GM12873 (cell line): ENCODE measurements around the gene BMP10.

Experiments
- TF ChIP-seq, protein P1 (sequence below): IDR thresholded peaks from 2 replicates; pipeline ENCODE4 v1.5.1; 2012; ENCODE audit warnings: low read depth, mild to moderate bottlenecking, moderate library complexity, low read length, control low read depth; ENCODE audit not compliant: insufficient read depth; ENCODE audit errors: missing control alignments

The BMP10 gene

DNA sequence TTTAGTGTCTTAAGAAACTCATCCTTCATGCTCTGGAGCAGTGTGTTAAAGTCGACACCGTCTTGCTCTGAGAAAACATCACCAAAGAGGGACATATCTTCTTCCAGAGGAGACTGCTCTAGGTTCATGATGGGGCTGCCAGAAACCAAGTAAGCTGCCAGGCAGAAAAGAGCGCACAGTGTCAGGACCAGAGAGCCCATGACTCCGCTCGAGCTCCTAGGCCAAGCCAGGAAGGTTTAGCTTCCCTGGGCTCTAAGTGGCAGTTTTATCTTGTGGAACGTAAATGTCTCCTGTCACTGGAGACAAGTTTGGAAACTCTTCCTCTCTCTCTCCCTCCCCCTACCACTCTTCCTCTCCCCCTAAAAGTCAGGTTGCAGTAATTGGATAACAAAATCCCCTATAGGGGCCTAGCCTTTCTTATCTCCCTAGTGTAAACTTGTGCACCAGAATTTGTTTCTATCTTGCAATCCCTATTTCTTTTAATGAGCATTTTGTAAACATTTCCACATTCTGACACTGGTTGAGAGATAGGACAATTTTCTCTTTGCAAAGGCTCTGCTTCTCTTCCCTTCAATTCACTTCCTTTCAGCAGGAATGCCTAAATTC, at the start of gene BMP10:
Gene BMP10 (minus strand): TSS at position 239 of the 606 bp plus-strand sequence. CDS start 39 bp downstream, at position 200.
- TF ChIP-seq, protein P1, sequence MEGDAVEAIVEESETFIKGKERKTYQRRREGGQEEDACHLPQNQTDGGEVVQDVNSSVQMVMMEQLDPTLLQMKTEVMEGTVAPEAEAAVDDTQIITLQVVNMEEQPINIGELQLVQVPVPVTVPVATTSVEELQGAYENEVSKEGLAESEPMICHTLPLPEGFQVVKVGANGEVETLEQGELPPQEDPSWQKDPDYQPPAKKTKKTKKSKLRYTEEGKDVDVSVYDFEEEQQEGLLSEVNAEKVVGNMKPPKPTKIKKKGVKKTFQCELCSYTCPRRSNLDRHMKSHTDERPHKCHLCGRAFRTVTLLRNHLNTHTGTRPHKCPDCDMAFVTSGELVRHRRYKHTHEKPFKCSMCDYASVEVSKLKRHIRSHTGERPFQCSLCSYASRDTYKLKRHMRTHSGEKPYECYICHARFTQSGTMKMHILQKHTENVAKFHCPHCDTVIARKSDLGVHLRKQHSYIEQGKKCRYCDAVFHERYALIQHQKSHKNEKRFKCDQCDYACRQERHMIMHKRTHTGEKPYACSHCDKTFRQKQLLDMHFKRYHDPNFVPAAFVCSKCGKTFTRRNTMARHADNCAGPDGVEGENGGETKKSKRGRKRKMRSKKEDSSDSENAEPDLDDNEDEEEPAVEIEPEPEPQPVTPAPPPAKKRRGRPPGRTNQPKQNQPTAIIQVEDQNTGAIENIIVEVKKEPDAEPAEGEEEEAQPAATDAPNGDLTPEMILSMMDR = no peak

GRCh38 chr2:68920481-68921170, 49.4 kb upstream of the BMP10 start:
- TF ChIP-seq, protein P1 = no peak

DNA sequence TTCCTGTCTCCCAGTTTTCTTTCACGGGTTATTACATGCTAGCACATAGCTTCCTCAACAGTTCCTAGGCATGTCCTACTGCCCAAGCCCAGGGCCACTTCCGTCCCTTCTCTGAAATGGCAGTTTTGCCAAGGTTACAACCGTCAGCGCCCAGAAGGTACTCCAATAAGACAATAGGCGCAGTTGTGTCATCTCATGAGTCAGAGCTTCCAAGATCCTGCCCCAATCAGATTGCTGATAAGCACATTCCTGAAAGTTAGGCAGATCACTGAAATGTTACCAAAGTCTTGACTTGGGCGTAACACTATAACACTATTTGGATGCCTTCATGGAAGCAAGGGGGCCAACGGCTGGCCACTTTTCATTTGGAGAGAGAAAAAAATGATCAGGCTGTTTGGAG, 47.3 kb upstream of the BMP10 start:
- TF ChIP-seq, protein P1 = no peak

- TF ChIP-seq, protein P1 = no peak
Measured at GRCh38 chr2:68917034-68917718, 46.0 kb upstream of the BMP10 start.

GRCh38 chr2:68916226-68916625, 45.0 kb upstream of the BMP10 start:
- TF ChIP-seq, protein P1 = no peak

DNA sequence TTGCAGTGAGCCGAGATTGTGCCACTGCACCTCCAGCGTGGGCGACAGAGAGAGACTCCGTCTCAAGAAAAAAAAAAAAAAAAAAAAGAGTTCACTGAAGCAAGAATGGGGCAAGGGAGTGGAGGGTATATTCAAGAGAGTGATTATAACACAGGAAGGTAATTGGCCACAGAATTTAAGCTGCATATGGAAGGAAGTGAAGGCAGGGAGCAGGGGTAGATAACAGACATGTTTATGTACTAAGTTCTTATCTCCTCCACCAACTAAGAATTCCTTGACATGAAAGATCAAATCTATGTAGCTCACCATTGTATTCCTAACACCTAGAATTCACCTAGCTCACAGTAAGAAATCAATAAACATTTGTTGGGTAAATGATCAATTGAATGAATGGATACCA, 44.2 kb upstream of the BMP10 start:
- TF ChIP-seq, protein P1 = no peak

DNA sequence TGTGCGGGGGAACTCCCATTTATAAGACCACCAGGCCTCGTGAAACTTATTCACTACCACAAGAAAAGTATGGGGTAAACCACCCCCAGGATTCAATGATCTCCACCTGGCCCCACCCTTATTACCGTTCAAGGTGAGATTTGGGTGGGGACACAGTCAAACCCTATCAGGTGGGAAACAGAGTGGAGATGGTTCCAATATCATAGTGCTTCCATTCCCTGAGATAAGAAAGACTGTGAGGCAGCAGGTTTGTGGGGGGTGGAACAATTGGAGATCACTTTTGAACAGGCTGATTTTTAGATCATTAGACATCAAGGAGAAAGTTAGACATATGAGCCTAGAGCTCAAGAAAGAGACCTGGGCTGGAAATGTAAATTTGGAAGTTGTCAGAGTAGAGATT, 42.2 kb upstream of the BMP10 start:
- TF ChIP-seq, protein P1 = no peak
